T-cell (primary cell): ENCODE results near the gene NPHP4. TPM values are rescaled to one million over a fixed set of nuclear protein-coding genes. Genes with fewer than 3 reads are reported as not detected.

Source experiments
- ATAC-seq, 4 experiments: fragments of 200-7000 bp in 3 of 4; fragments of 150-1000 bp in 1 of 4; cut with Tn5 transposase; replicated peaks in 1 of 4; 1 replicate in 3 of 4; 2 replicates in 1 of 4; pipeline ENCODE4 v1.10.0; 2021; ENCODE audit warnings: moderate library complexity in 3 of 4, mild to moderate bottlenecking in 2 of 4, moderate number of reproducible peaks in 1 of 4
- CTCF ChIA-PET, 2 donors: fragments of 300-600 bp; sonication (Branson Sonifier 250); formaldehyde crosslinking; loops; one replicate each; lab custom pipeline; 2022; ENCODE audit warnings: antibody characterized with exemption in 2 of 2; lab: Charles Lee
- POLR2A ChIA-PET, 2 donors: fragments of 300-600 bp; sonication (Branson Sonifier 250); formaldehyde crosslinking; loops; one replicate each; lab custom pipeline; 2022; ENCODE audit warnings: antibody characterized with exemption in 2 of 2; lab: Charles Lee
- DNase-seq, 35 experiments: peaks; one replicate each; pipeline versions ENCODE4 v3.0.0 to v3.0.0-alpha.2; 2013 to 2023
- H3K27ac ChIP-seq: one replicate; pipeline ENCODE4 v1.5.1; 2013; ENCODE audit warnings: low read length
- H3K27me3 ChIP-seq, 2 experiments: replicated peaks in 1 of 2; 1 replicate in 1 of 2; 2 replicates in 1 of 2; pipeline versions ENCODE4 v1.6.1 to v1.7.0; 2013; ENCODE audit warnings: low read length in 1 of 2, mixed read lengths in 1 of 2; ENCODE audit not compliant: control insufficient read depth in 2 of 2, insufficient read depth in 2 of 2; ENCODE audit errors: extremely low read depth in 1 of 2
- H3K36me3 ChIP-seq, 2 donors: 1 replicate in 1 of 2; 2 replicates in 1 of 2; pipeline versions ENCODE4 v1.6.1 to v1.7.0; 2013; ENCODE audit warnings: low read length in 1 of 2; ENCODE audit not compliant: control insufficient read depth in 2 of 2, insufficient read depth in 1 of 2; ENCODE audit errors: extremely low read depth in 1 of 2
- H3K4me1 ChIP-seq, 2 experiments: 1 replicate in 1 of 2; 2 replicates in 1 of 2; pipeline versions ENCODE4 v1.6.1 to v1.7.0; 2013; ENCODE audit warnings: low read length in 2 of 2, mixed read lengths in 1 of 2; ENCODE audit not compliant: insufficient read depth in 2 of 2, control insufficient read depth in 1 of 2; ENCODE audit errors: extremely low read depth in 1 of 2
- H3K4me3 ChIP-seq, 2 donors: 1 replicate in 1 of 2; 2 replicates in 1 of 2; pipeline versions ENCODE4 v1.5.1 to v1.7.0; 2013; ENCODE audit warnings: mild to moderate bottlenecking in 2 of 2, low read length in 1 of 2, moderate library complexity in 1 of 2; ENCODE audit not compliant: control insufficient read depth in 1 of 2; ENCODE audit errors: extremely low read depth in 1 of 2
- H3K9me3 ChIP-seq: 2 replicates; pipeline ENCODE4 v1.7.0; 2013
- H3K27ac Mint-ChIP-seq, 2 donors: one replicate each; pipeline ENCODE4 v1.8.0; 2020 to 2021; ENCODE audit warnings: mild to moderate bottlenecking in 2 of 2, mixed read lengths in 2 of 2
- H3K27me3 Mint-ChIP-seq, 2 donors: one replicate each; pipeline ENCODE4 v1.8.0; 2021 to 2022; ENCODE audit warnings: mixed read lengths in 2 of 2
- H3K36me3 Mint-ChIP-seq: one replicate; pipeline ENCODE4 v1.8.0; 2021; ENCODE audit warnings: mixed read lengths
- H3K4me1 Mint-ChIP-seq, 3 donors: one replicate each; pipeline ENCODE4 v1.8.0; 2020 to 2022; ENCODE audit warnings: mixed read lengths in 3 of 3, mild to moderate bottlenecking in 1 of 3
- H3K4me3 Mint-ChIP-seq, 3 donors: one replicate each; pipeline ENCODE4 v1.8.0; 2020 to 2022; ENCODE audit warnings: mild to moderate bottlenecking in 3 of 3, mixed read lengths in 3 of 3, moderate library complexity in 3 of 3
- H3K9me3 Mint-ChIP-seq, 3 donors: one replicate each; pipeline ENCODE4 v1.8.0; 2020 to 2022; ENCODE audit warnings: mixed read lengths in 3 of 3
- WGBS: methylation state at CpG from one replicate; pipeline ENCODE4 v1.1.5; 2013; ENCODE audit warnings: missing lambda C conversion rate; ENCODE audit not compliant: insufficient coverage; 5-methylcytosine and 5-hydroxymethylcytosine counted together
- total RNA-seq, 35 experiments: library from RNA in 6 of 35; stranded (reverse) in 6 of 35; fragments of 120-200 nt in 1 of 35; gene quantifications; one replicate each; pipeline versions ENCODE4 v1.2.1 to v1.2.4 and lab custom pipeline; 2013 to 2026

Gene NPHP4
- total RNA-seq, 5 donors from 2014 or later (not counting 1 experiment from before 2014, with no cell fraction given): 9.0 to 10.5 (median 9.8) TPM

DNA sequence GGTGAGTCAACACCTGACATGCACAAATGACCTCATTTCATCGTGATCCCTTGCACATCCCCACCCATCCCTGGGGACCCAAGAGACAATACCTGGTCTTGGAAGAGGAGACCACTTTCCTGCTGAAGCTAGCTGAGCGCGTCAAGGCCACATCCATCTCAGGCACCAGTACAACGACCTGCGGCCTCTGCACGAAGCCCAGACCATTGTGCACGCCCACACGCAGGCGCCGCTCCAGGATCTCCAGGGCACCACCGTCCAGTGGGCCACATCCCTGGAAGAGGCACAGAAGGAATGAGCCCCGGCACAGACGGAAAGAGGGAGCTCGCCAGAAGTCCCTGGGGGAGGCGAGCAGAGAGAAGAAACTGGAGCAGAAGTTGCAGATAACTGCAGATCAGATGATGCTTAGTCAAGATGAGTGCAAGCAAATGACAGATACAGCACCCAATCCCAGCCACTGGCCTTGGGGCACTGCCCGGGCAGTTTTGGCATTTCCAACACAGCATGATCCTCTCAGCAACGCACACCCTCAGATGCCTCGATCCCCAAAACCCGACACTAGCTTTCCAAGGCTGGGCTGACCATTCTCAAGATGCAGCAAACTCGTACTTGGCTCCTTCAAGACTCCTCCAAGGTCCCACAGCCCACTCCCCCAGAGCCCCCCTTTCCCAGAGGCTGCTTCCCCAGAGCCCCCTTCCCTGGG is 44.1 kb downstream of the NPHP4 start:
- no peaks in the 10 kb centered on the region for H3K9me3 ChIP-seq
- Mint-ChIP-seq H3K4me3 (no peak overlapping the region), H3K27ac (no peak overlapping the region), H3K36me3 (peaks cover 28% of the 10 kb centered on the region), H3K9me3 (no peaks in the 10 kb centered on the region), H3K27me3 (no peaks in the 10 kb centered on the region), H3K4me1 (peaks cover 0 to 5% (median 0%) of the 10 kb centered on the region in 3 donors)
- peaks cover 0 to 6% of the 10 kb centered on the region in 2 donors for H3K36me3 ChIP-seq
- WGBS: 94% methylated on average over 12 of the region's 20 CpGs
- H3K27ac ChIP-seq: no peak overlapping the region
- ChIA-PET POLR2A (no interaction called here), CTCF (no interaction called here)
- peak in 1 of 35 experiments; percentile 13 for DNase-seq
- H3K4me1 ChIP-seq: no peaks in the 10 kb centered on the region
- no peak for ATAC-seq
- H3K27me3 ChIP-seq: no peaks in the 10 kb centered on the region
- H3K4me3 ChIP-seq: no peak overlapping the region

DNA sequence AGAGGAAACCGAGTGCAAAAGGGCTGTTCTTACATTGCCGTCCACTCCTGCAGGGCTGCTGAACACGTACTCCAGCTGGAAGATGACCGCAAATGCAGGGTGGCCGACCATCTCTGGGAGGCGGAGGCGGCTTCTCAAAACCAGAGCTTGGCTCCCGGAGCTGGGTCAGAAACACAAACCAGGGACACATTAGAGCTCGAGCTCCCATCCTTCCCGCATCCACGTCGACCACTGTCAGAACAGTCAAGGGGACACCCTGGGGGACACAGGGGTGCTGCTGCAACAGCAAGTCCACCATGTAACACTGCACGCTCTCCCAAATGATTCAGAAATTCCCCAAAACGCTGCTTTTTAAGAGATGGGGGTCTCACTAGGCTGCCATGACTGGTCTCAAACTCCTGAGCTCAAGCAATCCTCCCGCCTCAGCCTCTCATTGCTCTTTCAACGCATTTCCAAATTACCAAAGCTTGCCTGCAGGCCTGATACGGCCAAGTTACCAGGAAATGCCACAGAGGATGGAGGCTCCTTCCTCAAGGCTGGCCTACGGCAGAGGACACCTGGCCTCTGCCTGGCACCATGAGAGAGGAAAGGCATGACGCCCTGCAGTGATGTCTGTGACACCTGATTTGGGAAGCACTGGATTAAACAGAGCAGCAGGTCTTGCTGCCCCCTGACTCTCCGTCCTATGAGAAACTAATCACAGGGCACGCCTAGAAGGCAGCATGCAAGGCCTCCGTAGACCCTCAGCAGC is 45.0 kb downstream of the NPHP4 start:
- H3K27ac ChIP-seq: no peak overlapping the region
- no peaks in the 10 kb centered on the region for H3K27me3 Mint-ChIP-seq
- no peaks in the 10 kb centered on the region for H3K4me1 ChIP-seq
- no peak overlapping the region for H3K4me3 ChIP-seq
- DNase-seq (peak in 1 of 35 experiments; percentile 15), ATAC-seq (no peak)
- H3K36me3 Mint-ChIP-seq: peaks cover 24% of the 10 kb centered on the region
- peaks cover 0 to 6% of the 10 kb centered on the region in 2 donors for H3K36me3 ChIP-seq
- POLR2A ChIA-PET: no interaction called here
- CTCF ChIA-PET: no interaction called here
- WGBS: 93% methylated on average over 20 of the region's 22 CpGs
- H3K9me3 Mint-ChIP-seq: no peaks in the 10 kb centered on the region
- H3K27me3 ChIP-seq: no peaks in the 10 kb centered on the region
- peaks cover 0 to 5% (median 0%) of the 10 kb centered on the region in 3 donors for H3K4me1 Mint-ChIP-seq
- H3K4me3 Mint-ChIP-seq: no peak overlapping the region
- H3K9me3 ChIP-seq: no peaks in the 10 kb centered on the region
- no peak overlapping the region for H3K27ac Mint-ChIP-seq

DNA sequence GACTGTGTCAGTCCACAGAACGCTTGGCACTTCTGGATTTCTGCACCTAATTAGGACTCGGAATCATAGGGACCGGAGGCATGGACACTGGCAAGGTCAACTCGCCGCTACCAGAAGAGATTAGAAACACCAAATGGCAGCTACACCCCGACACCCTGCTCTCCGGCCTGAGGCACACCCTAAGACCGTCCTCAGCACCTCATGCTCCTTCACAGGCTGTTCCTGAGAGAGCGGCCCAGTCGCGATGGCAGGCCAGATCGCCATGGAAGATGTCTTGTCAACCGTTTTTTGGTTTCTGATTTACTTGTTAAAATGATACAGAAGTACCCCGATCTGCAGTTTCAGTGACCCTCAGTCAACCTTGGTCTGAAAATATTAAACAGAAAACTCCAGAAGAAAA is 46.8 kb downstream of the NPHP4 start:
- 93% methylated on average over 13 of the region's 14 CpGs for WGBS
- Mint-ChIP-seq H3K9me3 (no peaks in the 10 kb centered on the region), H3K36me3 (peaks cover 22% of the 10 kb centered on the region), H3K4me1 (peaks cover 0 to under 1% (median 0%) of the 10 kb centered on the region in 3 donors), H3K27me3 (no peaks in the 10 kb centered on the region), H3K4me3 (no peak overlapping the region), H3K27ac (no peak overlapping the region)
- ATAC-seq: no peak
- Histone ChIP-seq H3K27me3 (no peaks in the 10 kb centered on the region), H3K27ac (no peak overlapping the region), H3K4me1 (no peaks in the 10 kb centered on the region), H3K4me3 (no peak overlapping the region), H3K36me3 (peaks cover 0 to 2% of the 10 kb centered on the region in 2 donors), H3K9me3 (no peaks in the 10 kb centered on the region)
- ChIA-PET POLR2A (no interaction called here), CTCF (interaction anchor here in 1 of 2 donors (0.7 kb wide), 1 partner anchor 17 kb away, joined by 4 read pairs; no protein-coding TSS in a partner anchor)
- no peak for DNase-seq

DNA sequence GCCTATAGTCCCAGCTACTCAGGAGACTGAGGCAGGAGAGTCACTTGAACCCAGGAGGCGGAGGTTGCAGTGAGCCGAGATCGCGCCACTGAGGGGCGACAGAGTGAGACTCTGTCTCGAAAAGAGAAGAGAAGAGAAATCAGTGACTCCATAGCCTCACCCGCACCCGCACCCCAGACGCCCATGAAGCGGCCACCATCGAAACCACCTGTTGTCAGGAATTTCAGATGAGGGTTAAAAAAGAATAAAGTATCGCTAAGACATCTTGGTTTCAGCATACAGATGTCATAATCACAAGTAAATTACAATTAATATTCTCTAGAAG is 47.4 kb downstream of the NPHP4 start:
- no peaks in the 10 kb centered on the region for H3K27me3 ChIP-seq
- CTCF ChIA-PET: no interaction called here
- no peaks in the 10 kb centered on the region for H3K9me3 ChIP-seq
- Mint-ChIP-seq H3K9me3 (no peaks in the 10 kb centered on the region), H3K27me3 (no peaks in the 10 kb centered on the region), H3K27ac (no peak overlapping the region), H3K4me3 (no peak overlapping the region), H3K4me1 (no peaks in the 10 kb centered on the region), H3K36me3 (peaks cover 22% of the 10 kb centered on the region)
- H3K4me1 ChIP-seq: no peaks in the 10 kb centered on the region
- DNase-seq: peak in 1 of 35 experiments; percentile 11
- no peak overlapping the region for H3K4me3 ChIP-seq
- peaks cover 0 to 2% of the 10 kb centered on the region in 2 donors for H3K36me3 ChIP-seq
- WGBS: 99% methylated on average over 7 of the region's 12 CpGs
- POLR2A ChIA-PET: no interaction called here
- no peak overlapping the region for H3K27ac ChIP-seq
- no peak for ATAC-seq

DNA sequence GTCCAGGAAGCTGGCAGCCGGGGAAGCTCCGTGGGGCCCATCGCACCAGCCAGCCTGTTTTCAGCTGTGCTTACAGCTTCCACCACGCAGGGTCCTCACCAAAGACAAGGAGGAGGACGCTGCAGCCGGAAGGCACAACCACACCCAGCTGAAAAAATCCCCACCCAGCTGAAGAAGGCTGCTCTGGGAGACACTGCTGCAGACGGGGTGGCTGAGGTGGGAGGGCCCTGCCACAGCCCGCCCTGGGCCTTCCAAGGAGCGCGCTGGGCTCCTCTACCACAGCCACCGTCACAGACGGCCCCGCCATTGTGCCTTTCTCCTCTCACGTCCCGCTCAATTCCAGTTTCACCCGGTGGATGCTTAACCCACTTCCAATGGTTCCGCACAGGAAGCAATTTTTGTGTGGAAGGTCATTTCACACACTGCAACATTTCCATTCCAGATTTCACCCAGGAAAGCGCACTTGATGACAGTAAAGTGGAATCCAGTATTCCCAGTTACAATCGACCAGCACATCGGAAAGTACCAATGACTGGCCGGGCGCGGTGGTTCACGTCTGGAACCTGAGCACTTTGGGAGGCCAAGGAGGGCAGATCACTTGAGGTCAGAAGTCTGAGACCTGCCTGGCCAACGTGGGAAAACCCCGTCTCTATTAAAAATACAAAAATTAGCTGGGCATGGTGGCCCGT is 47.9 kb downstream of the NPHP4 start:
- Mint-ChIP-seq H3K4me1 (no peaks in the 10 kb centered on the region), H3K36me3 (peaks cover 17% of the 10 kb centered on the region), H3K4me3 (no peak overlapping the region), H3K27me3 (no peaks in the 10 kb centered on the region), H3K9me3 (no peaks in the 10 kb centered on the region), H3K27ac (no peak overlapping the region)
- ChIA-PET CTCF (no interaction called here), POLR2A (no interaction called here)
- DNase-seq (peak in 1 of 35 experiments; percentile 7), ATAC-seq (no peak)
- 97% methylated on average over 21 of the region's 27 CpGs for WGBS
- no peaks in the 10 kb centered on the region for H3K27me3 ChIP-seq
- no peaks in the 10 kb centered on the region for H3K4me1 ChIP-seq
- peaks cover 0 to 2% of the 10 kb centered on the region in 2 donors for H3K36me3 ChIP-seq
- no peaks in the 10 kb centered on the region for H3K9me3 ChIP-seq
- no peak overlapping the region for H3K4me3 ChIP-seq
- H3K27ac ChIP-seq: no peak overlapping the region

DNA sequence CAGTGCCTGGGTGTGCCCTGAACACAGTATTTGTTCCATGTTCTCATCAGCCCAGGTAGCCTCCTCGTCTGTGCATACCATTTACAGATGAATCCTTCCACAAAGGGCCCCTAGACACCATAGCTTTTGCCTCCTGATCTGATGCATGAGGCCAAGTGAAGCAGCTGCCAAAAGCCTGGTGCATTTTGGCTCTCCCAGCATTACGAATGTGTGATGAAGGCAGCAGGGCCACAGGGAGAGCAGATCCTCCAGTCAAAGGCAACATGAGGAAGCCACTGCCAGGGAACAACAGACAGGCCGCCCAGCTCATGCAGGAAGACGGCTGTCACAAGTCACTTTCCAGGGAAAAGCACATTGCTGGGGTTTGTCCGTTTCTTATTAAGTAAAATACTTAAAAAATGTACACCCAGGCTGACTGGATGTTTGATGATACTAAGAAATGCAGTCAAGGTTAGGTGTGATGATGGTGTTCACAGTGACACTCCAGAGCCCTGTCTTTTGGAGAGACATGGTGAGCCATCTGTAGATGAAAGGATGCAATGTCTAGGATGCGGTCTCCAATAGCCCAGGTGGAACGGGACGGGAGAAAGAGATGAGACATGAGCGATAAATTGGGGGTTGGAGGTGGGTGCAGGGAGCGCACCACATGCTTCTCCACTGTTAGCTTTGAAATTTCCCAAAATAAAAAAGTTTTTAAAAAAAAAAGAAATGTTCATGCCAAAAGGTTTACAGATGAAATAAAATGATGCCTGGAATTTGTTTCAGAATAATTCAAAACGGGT is 48.7 kb downstream of the NPHP4 start:
- ChIA-PET POLR2A (no interaction called here), CTCF (no interaction called here)
- no peak overlapping the region for H3K27ac ChIP-seq
- WGBS: 89% methylated on average over 3 of the region's 11 CpGs
- Mint-ChIP-seq H3K27ac (no peak overlapping the region), H3K4me3 (no peak overlapping the region), H3K36me3 (peaks cover 15% of the 10 kb centered on the region), H3K27me3 (no peaks in the 10 kb centered on the region), H3K9me3 (no peaks in the 10 kb centered on the region), H3K4me1 (no peaks in the 10 kb centered on the region)
- H3K27me3 ChIP-seq: no peaks in the 10 kb centered on the region
- no peak overlapping the region for H3K4me3 ChIP-seq
- DNase-seq (peak in 1 of 35 experiments; percentile 8), ATAC-seq (no peak)
- peaks cover 0 to 2% of the 10 kb centered on the region in 2 donors for H3K36me3 ChIP-seq
- H3K9me3 ChIP-seq: no peaks in the 10 kb centered on the region
- no peaks in the 10 kb centered on the region for H3K4me1 ChIP-seq
